ENCODE measurements around the gene LARP4B.

The LARP4B gene

DNA sequence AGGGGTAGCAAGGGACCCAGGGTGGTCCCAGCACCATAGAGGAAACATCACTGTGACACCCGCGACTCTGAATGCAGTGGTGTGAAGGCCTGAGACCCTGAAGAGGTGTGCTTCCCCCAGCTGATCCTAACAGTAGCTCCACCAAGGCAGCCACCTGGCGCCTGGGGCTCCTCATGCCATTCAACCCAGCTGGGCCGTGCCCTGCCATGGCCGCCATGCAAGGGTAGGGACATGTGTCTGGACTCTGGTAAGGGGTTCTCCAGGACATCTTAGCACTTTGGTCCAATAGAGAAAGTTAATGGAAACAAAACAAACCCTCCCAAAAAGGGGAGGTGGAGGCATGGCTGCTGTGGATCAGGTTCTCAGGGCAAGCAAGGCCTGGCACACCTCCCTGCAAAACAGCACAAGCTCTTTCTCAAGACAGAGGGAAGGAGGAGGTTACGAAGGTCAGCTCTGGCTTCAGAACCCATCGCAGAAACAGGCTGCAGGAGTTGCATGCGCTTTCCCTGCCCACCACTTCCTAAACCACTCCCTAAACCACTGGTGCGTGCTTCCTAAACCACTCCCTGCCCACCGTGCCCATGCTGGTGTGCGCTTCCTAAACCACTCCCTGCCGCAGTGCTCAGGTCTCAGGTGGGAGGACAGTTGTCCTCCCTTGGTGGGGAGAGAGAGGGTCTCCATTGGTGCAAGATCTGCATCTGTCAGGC, 108.7 kb downstream of the LARP4B start:
- no peak for DNase-seq

GRCh38 chr10:822197-822596, 109.3 kb downstream of the LARP4B start:
- no peak for DNase-seq

- DNase-seq, result no peak
Observed at GRCh38 chr10:821322-821721, 110.2 kb downstream of the LARP4B start.

- no peak for DNase-seq
Observed at GRCh38 chr10:819816-820215, 111.7 kb downstream of the LARP4B start.

- DNase-seq, result no peak
Observed at GRCh38 chr10:819326-819725, 112.2 kb downstream of the LARP4B start.

GRCh38 chr10:818526-819220, 112.8 kb downstream of the LARP4B start:
- no peak for DNase-seq

- DNase-seq, result no peak
Observed at GRCh38 chr10:818010-818409, 113.5 kb downstream of the LARP4B start.

GRCh38 chr10:817371-817770, 114.1 kb downstream of the LARP4B start:
- no peak for DNase-seq

GRCh38 chr10:816958-817357, 114.5 kb downstream of the LARP4B start:
- no peak for DNase-seq

DNA sequence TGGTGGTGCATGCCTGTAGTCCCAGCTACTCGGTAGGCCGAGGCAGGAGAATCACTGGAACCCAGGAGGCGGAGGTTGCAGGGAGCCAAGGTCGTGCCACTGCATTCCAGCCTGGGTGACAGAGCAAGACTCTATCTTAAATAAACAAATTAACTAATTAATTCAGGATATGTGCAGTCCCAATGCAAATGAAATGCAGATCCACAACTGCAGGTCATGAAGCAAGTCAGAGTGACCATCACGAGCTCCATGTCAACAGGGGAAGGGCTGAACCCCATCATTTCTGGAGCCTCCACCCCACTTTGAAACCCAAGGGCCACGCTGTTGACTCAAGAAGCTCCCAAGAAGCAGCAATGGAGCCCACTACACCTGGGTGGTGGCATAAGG, 115.4 kb downstream of the LARP4B start:
- DNase-seq, result no peak

- DNase-seq, result no peak
Observed at GRCh38 chr10:815338-816090, 116.0 kb downstream of the LARP4B start.

DNA sequence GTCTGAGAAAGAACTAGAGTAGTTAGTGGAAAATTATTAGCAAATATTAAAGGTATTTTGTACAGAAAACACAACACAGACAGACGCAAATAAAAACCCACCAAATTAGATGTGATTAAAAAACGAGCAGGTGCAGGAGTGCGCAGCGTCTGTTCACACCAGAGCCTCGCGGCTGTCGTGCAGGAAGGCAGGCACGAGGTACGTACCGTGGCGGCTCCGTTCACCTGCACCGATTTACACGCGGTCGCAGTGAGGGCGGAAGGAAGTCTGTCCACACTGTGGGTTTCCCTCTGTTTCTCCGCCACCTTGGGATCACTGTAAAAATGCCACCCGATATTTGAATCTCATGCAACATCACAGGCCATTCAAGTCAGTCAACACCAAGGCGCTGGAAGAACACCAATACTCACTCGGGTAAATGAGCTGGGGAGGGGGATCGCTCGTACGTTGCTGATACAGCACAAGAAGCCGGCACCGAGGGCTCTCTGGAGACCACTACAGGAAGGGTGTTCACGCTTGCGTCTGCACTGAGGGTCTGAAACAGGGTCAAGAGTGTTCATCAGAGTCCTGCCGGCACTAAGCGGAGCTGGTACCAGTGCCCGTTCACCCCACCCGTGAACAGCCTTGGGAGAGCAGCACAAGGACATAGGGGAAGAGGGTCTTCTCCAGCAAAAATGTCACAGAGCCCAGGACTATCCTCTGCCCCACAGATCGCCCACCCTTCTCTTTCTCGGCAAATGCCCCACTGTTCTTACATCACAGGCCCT, 116.8 kb downstream of the LARP4B start:
- no peak for DNase-seq

DNA sequence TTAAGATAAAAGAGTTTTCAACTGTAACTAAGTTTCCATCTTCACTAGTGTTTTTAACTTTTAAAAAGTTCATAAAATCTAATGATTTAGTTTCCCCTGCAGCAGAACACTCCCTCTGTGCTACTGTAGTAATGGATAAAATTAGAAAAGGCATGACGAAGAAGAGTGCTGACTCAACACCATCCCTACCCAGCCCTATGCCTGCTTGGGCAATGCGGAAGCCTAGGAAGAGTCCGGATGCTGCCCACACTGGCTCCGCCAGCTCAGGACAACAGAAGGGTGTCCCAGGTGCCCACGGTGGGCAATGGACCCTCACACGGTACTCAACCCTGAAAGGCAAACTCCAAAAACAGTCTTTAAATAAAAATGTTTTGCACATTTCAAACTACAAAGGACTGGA, 118.2 kb downstream of the LARP4B start:
- DNase-seq, result no peak

- no peak for DNase-seq
Observed at GRCh38 chr10:812787-813186, 118.7 kb downstream of the LARP4B start.

DNA sequence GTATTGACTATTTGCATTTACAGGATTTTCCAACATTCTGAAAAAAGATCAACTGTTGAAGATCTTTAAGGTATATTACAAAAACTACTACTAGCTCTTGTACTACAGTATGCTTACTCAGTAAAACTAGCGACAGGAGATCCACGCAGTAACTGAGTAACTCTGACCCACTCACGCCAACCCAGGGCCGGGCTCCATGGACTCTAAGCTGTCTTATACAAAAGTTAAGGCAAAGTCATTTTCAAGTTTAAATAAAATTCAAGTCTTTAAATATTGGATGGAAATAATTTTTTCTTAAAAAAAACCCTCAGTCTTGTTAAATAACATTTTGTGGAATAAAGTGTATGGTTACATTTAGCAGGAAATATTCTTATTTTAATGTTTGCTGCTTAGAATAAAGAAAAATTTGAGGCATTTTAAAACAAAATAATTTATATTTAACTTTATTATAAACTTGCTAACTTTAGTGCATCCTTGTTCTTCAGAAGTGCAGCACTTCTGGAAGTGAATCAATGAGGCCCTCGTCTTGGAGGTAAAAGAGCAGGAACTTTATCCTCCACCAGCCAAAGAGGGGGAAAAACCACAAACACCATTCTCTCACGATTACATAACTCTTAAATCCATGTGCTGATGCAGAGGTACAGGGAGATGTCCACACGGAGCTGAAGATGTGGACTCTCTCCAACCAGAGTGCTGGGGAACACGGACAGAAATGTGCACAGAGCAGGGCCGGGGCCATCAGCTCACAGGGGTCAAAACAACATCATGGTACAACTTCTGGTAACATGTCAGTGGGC, 119.9 kb downstream of the LARP4B start:
- DNase-seq, result no peak

- DNase-seq, result no peak
Observed at GRCh38 chr10:810351-810846, 121.1 kb downstream of the LARP4B start.

GRCh38 chr10:809671-810350, 121.7 kb downstream of the LARP4B start:
- DNase-seq, result no peak

DNA sequence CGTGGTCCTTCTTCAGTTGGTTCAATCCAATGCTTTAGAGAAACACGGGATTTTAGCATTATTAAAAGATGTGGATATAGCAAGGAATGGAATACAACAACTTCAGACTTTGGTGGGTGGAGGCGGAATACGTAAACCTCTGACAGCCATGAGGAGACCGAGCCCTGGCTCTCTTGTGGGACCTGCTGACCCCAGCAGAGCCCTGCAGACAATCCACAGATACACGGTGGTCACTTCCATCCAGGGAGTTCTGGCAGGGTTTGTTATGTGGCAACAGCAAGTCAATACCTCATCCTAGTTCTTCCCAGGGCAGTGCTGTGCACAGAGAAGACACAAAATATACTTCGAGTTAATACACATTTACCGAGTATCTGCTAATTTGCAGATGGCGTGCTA, 123.5 kb downstream of the LARP4B start:
- no peak for DNase-seq

DNA sequence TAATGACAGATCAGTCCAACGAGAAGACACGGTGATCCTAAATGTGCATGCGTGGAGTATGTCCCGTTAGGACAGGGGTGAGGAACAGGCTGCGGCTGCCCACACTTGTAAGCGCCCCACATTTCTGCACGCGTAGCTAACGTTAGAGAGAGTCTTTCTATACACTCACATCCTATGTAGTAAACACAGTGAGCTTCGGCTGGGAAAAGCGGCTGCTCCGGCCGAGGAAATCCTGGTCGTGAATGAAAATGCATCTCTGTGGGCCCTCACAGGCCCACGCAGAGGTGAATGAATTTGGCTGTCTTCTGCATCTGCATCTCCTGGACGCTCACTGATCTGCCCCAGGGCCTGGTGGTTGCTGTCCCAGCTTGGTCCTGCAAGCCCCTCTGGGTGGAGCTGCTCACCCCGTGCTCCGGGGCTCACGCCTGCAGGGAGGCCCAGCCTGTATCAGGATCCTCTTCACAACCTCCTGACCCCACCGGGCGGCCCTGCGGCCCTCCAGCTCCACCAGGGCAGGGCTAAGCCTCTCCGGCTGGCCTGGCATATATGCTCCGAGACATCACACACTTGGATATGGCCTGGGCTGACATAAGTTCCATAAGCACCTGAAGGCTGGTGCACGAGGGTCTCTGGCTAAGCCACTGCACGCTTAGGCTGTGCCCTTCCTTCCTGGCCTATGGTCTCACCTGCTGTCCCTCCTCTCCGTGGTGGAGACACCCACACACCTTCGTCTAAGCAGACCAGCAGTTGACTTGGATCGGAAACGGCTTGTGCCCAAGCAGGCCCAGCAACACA, 124.1 kb downstream of the LARP4B start:
- no peak for DNase-seq

DNA sequence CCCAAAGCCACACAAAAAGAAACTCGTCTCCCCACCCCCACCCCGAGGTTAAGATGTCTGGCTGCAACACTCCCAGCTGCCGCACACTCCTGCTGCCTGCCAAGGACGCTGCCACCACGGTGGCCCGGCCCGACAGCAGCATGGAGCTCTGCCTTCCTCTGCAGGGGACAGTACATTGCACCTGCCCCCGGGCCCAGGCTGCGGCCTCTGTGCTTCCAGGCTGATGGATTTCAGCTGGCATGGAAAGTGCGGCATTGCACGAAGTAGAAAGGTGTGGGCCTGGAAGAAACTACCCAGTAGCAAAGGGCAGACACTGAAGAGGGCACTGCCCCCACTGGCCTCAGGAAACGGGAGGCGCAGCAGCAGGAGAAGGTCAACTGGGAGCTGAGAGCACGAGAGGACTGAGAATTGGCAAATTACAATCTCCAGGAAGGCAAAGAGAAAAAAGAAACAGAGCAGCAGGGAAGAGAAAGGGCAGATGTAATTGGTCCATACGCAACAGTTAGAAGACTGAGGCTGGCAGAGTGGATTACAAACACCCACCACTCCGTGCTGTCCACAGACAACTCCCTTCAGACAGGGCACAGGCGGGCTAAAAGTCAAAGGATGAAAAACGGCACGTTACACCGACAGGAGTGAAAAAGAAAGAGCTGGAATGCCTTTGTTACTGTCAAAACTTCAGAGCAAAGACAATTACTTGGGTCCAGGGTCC, 124.9 kb downstream of the LARP4B start:
- DNase-seq, result no peak
